H1 (cell line): Measurements from ENCODE around the gene ACTR8. TPM values are rescaled to one million over a fixed set of nuclear protein-coding genes. Genes with fewer than 3 reads are reported as not detected.

ENCODE experiments used
- CTCF ChIA-PET: fragments of 300-600 bp; sonication (Branson Sonifier 250); formaldehyde crosslinking; loops from one replicate; lab custom pipeline; 2021; ENCODE audit not compliant: partially characterized antibody; lab: Charles Lee
- POLR2A ChIA-PET: fragments of 300-600 bp; sonication (Branson Sonifier 250); formaldehyde crosslinking; loops from one replicate; lab custom pipeline; 2021; ENCODE audit warnings: inconsistent platforms; ENCODE audit not compliant: partially characterized antibody; lab: Charles Lee
- DNase-seq, 2 experiments: peaks; one replicate each; pipeline versions ENCODE4 v3.0.0 to v3.0.0-alpha.2; 2010 to 2022; ENCODE audit warnings: low spot score in 2 of 2, low read depth in 1 of 2, mixed read lengths in 1 of 2
- FAIRE-seq: peaks from 2 replicates; lab custom pipeline; 2011; peaks lifted over from hg19 to GRCh38; lab: Jason Lieb, UNC
- H2AFZ ChIP-seq: 2 replicates; pipeline ENCODE4 v1.8.1; 2012; ENCODE audit warnings: low read length, inconsistent platforms
- H2AK5ac ChIP-seq: 2 replicates; pipeline ENCODE4 v1.6.1; 2013; ENCODE audit warnings: low read depth, low read length
- H2BK120ac ChIP-seq: replicated peaks from 2 replicates; pipeline ENCODE3; 2013; ENCODE audit warnings: low read depth, low read length, inconsistent platforms
- H2BK12ac ChIP-seq: 2 replicates; pipeline ENCODE4 v1.6.1; 2013; ENCODE audit warnings: low read depth, low read length
- H2BK15ac ChIP-seq: 2 replicates; pipeline ENCODE4 v1.6.1; 2013; ENCODE audit warnings: low read length
- H2BK20ac ChIP-seq: 2 replicates; pipeline ENCODE4 v1.6.1; 2013; ENCODE audit warnings: low read length
- H2BK5ac ChIP-seq: 2 replicates; pipeline ENCODE4 v1.6.1; 2013; ENCODE audit warnings: low read depth, low read length
- H3K14ac ChIP-seq: 2 replicates; pipeline ENCODE4 v1.6.1; 2013; ENCODE audit warnings: inconsistent platforms; ENCODE audit not compliant: insufficient read length
- H3K18ac ChIP-seq: 2 replicates; pipeline ENCODE4 v1.6.1; 2013; ENCODE audit warnings: low read length; ENCODE audit errors: extremely low read depth
- H3K23ac ChIP-seq: 2 replicates; pipeline ENCODE4 v1.6.1; 2013; ENCODE audit warnings: inconsistent platforms; ENCODE audit not compliant: insufficient read length
- H3K23me2 ChIP-seq: 2 replicates; pipeline ENCODE4 v1.6.1; 2013; ENCODE audit warnings: low read depth, low read length
- H3K27ac ChIP-seq: 2 replicates; pipeline ENCODE4 v1.6.1; 2011; ENCODE audit warnings: low read depth, low read length, inconsistent platforms
- H3K27me3 ChIP-seq, 4 experiments: replicated peaks in 1 of 4; 1 replicate in 1 of 4; 2 replicates in 3 of 4; pipeline versions ENCODE4 v1.6.1 to v1.8.1; 2011 to 2013; ENCODE audit warnings: low read length in 3 of 4, mild to moderate bottlenecking in 3 of 4, inconsistent platforms in 2 of 4, mixed read lengths in 2 of 4, moderate library complexity in 1 of 4; ENCODE audit not compliant: control insufficient read depth in 3 of 4, insufficient read depth in 3 of 4; ENCODE audit errors: extremely low read depth in 1 of 4
- H3K36me3 ChIP-seq, 4 experiments: 2 replicates each; pipeline versions ENCODE4 v1.6.1 to v1.8.1; 2011 to 2013; ENCODE audit warnings: mild to moderate bottlenecking in 4 of 4, low read length in 3 of 4, moderate library complexity in 2 of 4, control low read depth in 1 of 4, inconsistent platforms in 1 of 4; ENCODE audit not compliant: insufficient read depth in 4 of 4, control insufficient read depth in 2 of 4
- H3K4ac ChIP-seq: replicated peaks from 2 replicates; pipeline ENCODE3; 2013; ENCODE audit warnings: low read length, low read depth, mixed read lengths, inconsistent platforms; ENCODE audit not compliant: insufficient read length
- H3K4me1 ChIP-seq, 4 experiments: replicated peaks in 1 of 4; 1 replicate in 1 of 4; 2 replicates in 3 of 4; pipeline versions ENCODE4 v1.6.1 to v1.8.1; 2011 to 2013; ENCODE audit warnings: low read length in 3 of 4, inconsistent platforms in 2 of 4, mixed read lengths in 1 of 4; ENCODE audit not compliant: insufficient read depth in 4 of 4, control insufficient read depth in 3 of 4
- H3K4me2 ChIP-seq, 2 experiments: 2 replicates each; pipeline versions ENCODE4 v1.6.1 to v1.8.1; 2011 to 2013; ENCODE audit warnings: low read depth in 2 of 2, low read length in 2 of 2, control low read depth in 1 of 2, inconsistent platforms in 1 of 2, mild to moderate bottlenecking in 1 of 2; ENCODE audit not compliant: insufficient read depth in 1 of 2
- H3K4me3 ChIP-seq, 4 experiments: fragments of 200-600, 300-600 bp in 1 of 4; sonication (generic), shearing (Covaris generic), sonication (Bioruptor Twin) in 1 of 4; 2 replicates each; pipeline versions ENCODE4 v1.5.1 to v1.8.1; 2011 to 2016; ENCODE audit warnings: low read length in 4 of 4, low read depth in 3 of 4, control low read depth in 2 of 4, inconsistent platforms in 2 of 4, mild to moderate bottlenecking in 2 of 4, mixed read lengths in 1 of 4, moderate library complexity in 1 of 4; ENCODE audit not compliant: insufficient read depth in 2 of 4; ENCODE audit errors: extremely low read depth in 1 of 4
- H3K56ac ChIP-seq: replicated peaks from 2 replicates; pipeline ENCODE3; 2013; ENCODE audit warnings: low read depth, mild to moderate bottlenecking, mixed read lengths, low read length, inconsistent platforms; ENCODE audit not compliant: insufficient read length
- H3K79me1 ChIP-seq: 2 replicates; pipeline ENCODE4 v1.6.1; 2013; ENCODE audit warnings: low read depth, low read length, control low read depth
- H3K79me2 ChIP-seq, 2 experiments: 2 replicates each; pipeline versions ENCODE4 v1.6.1 to v1.8.1; 2012 to 2013; ENCODE audit warnings: low read length in 2 of 2, mild to moderate bottlenecking in 2 of 2, inconsistent platforms in 1 of 2; ENCODE audit not compliant: insufficient read depth in 2 of 2, control insufficient read depth in 1 of 2
- H3K9ac ChIP-seq, 4 experiments: replicated peaks in 1 of 4; 1 replicate in 1 of 4; 2 replicates in 3 of 4; pipeline versions ENCODE4 v1.6.1 to v1.8.1; 2011 to 2013; ENCODE audit warnings: low read depth in 3 of 4, low read length in 3 of 4, control low read depth in 2 of 4, mild to moderate bottlenecking in 2 of 4, moderate library complexity in 2 of 4, inconsistent platforms in 1 of 4; ENCODE audit errors: extremely low read depth in 1 of 4
- H3K9me3 ChIP-seq, 2 experiments: 2 replicates each; pipeline versions ENCODE4 v1.6.1 to v1.8.1; 2012 to 2013; ENCODE audit warnings: mild to moderate bottlenecking in 2 of 2, moderate library complexity in 2 of 2, control low read depth in 1 of 2, inconsistent platforms in 1 of 2, low read depth in 1 of 2, low read length in 1 of 2, mixed read lengths in 1 of 2; ENCODE audit not compliant: insufficient read depth in 2 of 2
- H4K20me1 ChIP-seq, 2 experiments: replicated peaks in 1 of 2; 2 replicates each; pipeline versions ENCODE3 to v1.8.1; 2011 to 2013; ENCODE audit warnings: inconsistent platforms in 2 of 2, low read length in 2 of 2, mild to moderate bottlenecking in 1 of 2; ENCODE audit not compliant: insufficient read depth in 2 of 2, control insufficient read depth in 1 of 2
- H4K5ac ChIP-seq: 2 replicates; pipeline ENCODE4 v1.6.1; 2013; ENCODE audit warnings: low read length, low read depth, mixed read lengths, inconsistent platforms; ENCODE audit not compliant: insufficient read length
- H4K8ac ChIP-seq: 2 replicates; pipeline ENCODE4 v1.8.0; 2013; ENCODE audit warnings: mild to moderate bottlenecking, moderate library complexity, low read length, inconsistent platforms; ENCODE audit not compliant: insufficient read depth; ENCODE audit errors: extremely low read depth
- H4K91ac ChIP-seq: replicated peaks from 2 replicates; pipeline ENCODE3; 2013; ENCODE audit warnings: low read length, mixed read lengths, inconsistent platforms; ENCODE audit not compliant: insufficient read length
- CTCF ChIP-seq, 3 experiments: IDR thresholded peaks; 1 replicate in 2 of 3; 2 replicates in 1 of 3; pipeline versions ENCODE4 v1.5.1 to v1.6.1; 2011; ENCODE audit warnings: low read length in 3 of 3, mild to moderate bottlenecking in 3 of 3, inconsistent platforms in 2 of 3, low read depth in 1 of 3, moderate library complexity in 1 of 3; ENCODE audit not compliant: insufficient read depth in 1 of 3; ENCODE audit errors: control extremely low read depth in 1 of 3
- EP300 ChIP-seq, 2 experiments: IDR thresholded peaks; 1 replicate in 1 of 2; 2 replicates in 1 of 2; pipeline ENCODE4 v1.6.1; 2011 to 2012; ENCODE audit warnings: low read depth in 2 of 2, low read length in 2 of 2, mild to moderate bottlenecking in 2 of 2, borderline replicate concordance in 1 of 2, inconsistent platforms in 1 of 2, moderate library complexity in 1 of 2
- GTF2F1 ChIP-seq: IDR thresholded peaks from 2 replicates; pipeline ENCODE4 v1.6.1; 2012; ENCODE audit warnings: low read depth, low read length, improper control_type of control experiment, borderline replicate concordance
- KDM1A ChIP-seq: fragments of 200-600, 300-600 bp; sonication (generic); IDR thresholded peaks from 2 replicates; pipeline ENCODE4 v1.7.1; 2016; ENCODE audit warnings: mild to moderate bottlenecking, low read length, borderline replicate concordance
- KDM4A ChIP-seq: IDR thresholded peaks from one replicate; pipeline ENCODE4 v1.7.1; 2012; ENCODE audit warnings: low read depth, mild to moderate bottlenecking, moderate library complexity, low read length, inconsistent platforms; ENCODE audit not compliant: severe bottlenecking
- POU5F1 ChIP-seq: IDR thresholded peaks from 2 replicates; pipeline ENCODE4 v1.6.1; 2011; ENCODE audit warnings: low read depth, mild to moderate bottlenecking, low read length, moderate library complexity
- TEAD4 ChIP-seq: IDR thresholded peaks from 2 replicates; pipeline ENCODE4 v1.6.1; 2012; ENCODE audit warnings: low read depth, low read length, inconsistent platforms, mixed read lengths
- ZNF274 ChIP-seq: IDR thresholded peaks from 2 replicates; pipeline ENCODE4 v1.7.0; 2012; ENCODE audit warnings: low read length, borderline replicate concordance; ENCODE audit errors: extremely low read depth
- WGBS, 2 experiments: shearing (Covaris generic) in 1 of 2; methylation state at CpG; one replicate each; pipeline versions ENCODE4 v1.1.6 to v1.1.7; 2013 to 2015; ENCODE audit warnings: low lambda C conversion rate in 2 of 2, mixed read lengths in 2 of 2, inconsistent platforms in 1 of 2, low coverage in 1 of 2, missing lambda C conversion rate in 1 of 2; ENCODE audit not compliant: insufficient replicate concordance in 2 of 2, insufficient coverage in 1 of 2, insufficient read length in 1 of 2; ENCODE audit errors: extremely low coverage in 1 of 2, missing lambda C conversion rate in 1 of 2; 5-methylcytosine and 5-hydroxymethylcytosine counted together
- polyA plus RNA-seq, 7 experiments: library from polyadenylated mRNA; depleted of rRNA in 3 of 7; stranded (reverse) in 5 of 7; unstranded in 2 of 7; fragments of >200 nt in 5 of 7; fragments of 200-250 nt in 2 of 7; gene quantifications; 1 replicate in 5 of 7; 2 replicates in 1 of 7; 4 replicates in 1 of 7; pipeline versions ENCODE4 v1.2.1 to v1.2.3, GENCODE V29; 2011 to 2013; ENCODE audit warnings: missing spikeins in 2 of 7, mixed read lengths in 2 of 7
- total RNA-seq: library from RNA; stranded (reverse); fragmentation: NEBNext Ultra II Directional; extraction: Animal tissue kit (Norgen Biotek cat#: 25700); gene quantifications from 2 replicates; pipeline ENCODE4 v1.2.1, GENCODE V29; 2021
- TF ChIP-seq, protein P1 (sequence below): IDR thresholded peaks from 2 replicates; pipeline ENCODE4 v1.6.1; 2011; ENCODE audit warnings: low read length, improper control_type of control experiment

ACTR8 gene
- total and polyA plus RNA-seq, 2 of the 8 experiments (the other 6 are each of a cell fraction or from before 2014, with no cell fraction given), result 8.3 to 26.9 TPM

- Histone ChIP-seq H3K23me2 (peaks cover 5% of the 10 kb centered on the region; the same call in 1 of the 2 replicates), H3K23ac (no peak overlapping the region), H2BK15ac (no peak overlapping the region), H3K4ac (peak overlapping the region; percentile 44), H4K91ac (no peak overlapping the region), H3K9ac (no peak overlapping the region), H3K4me3 (no peak overlapping the region), H3K79me1 (peaks cover 7% of the 10 kb centered on the region), H2BK5ac (no peak overlapping the region), H4K5ac (no peak overlapping the region), H2BK120ac (peak overlapping the region; percentile 28), H3K4me1 (peaks cover 14 to 30% (median 21%) of the 10 kb centered on the region in 4 experiments), H3K14ac (no peak overlapping the region), H3K36me3 (peaks cover 0 to 6% (median 0%) of the 10 kb centered on the region in 4 experiments; a peak in 1 of 8 replicates), H3K56ac (no peak overlapping the region), H2BK20ac (no peak overlapping the region), H2AFZ (no peak overlapping the region), H4K8ac (no peak overlapping the region; the same call in 1 of the 2 replicates), H3K27ac (no peak overlapping the region), H2AK5ac (no peak overlapping the region), H3K18ac (no peak overlapping the region), H3K9me3 (no peaks in the 10 kb centered on the region), H3K27me3 (no peaks in the 10 kb centered on the region), H4K20me1 (peaks cover 0 to 2% of the 10 kb centered on the region in 2 experiments), H3K4me2 (no peak overlapping the region), H3K79me2 (0 out of 4 replicates have a peak, but pooled peaks cover 0 to 3% of the 10 kb centered on the region in 2 experiments), H2BK12ac (no peak overlapping the region)
- FAIRE-seq, result no peak
- ChIA-PET CTCF (interaction anchor here (0.6 to 1.5 kb wide), 2 partner anchors 9 to 494 kb away, joined by 3 to 5 read pairs; partner anchors contain the start of gene DCP1A), POLR2A (interaction anchor here (1.2 kb wide), 1 partner anchor 15 kb away, joined by 3 read pairs; no protein-coding TSS in a partner anchor)
- no peak for DNase-seq
- 88% methylated on average over 5 of the region's 5 CpGs; no CpG with 5 or more reads in 1 of the 2 experiments for WGBS, 2 experiments
- TF ChIP-seq ZNF274, result no peak
- TF ChIP-seq KDM1A, result no peak
- no peak for TF ChIP-seq EP300 (IDR thresholded peaks at IDR 0.05; ENCODE audit: borderline replicate concordance in 1 of 2, low read depth in 2 of 2, low read length in 2 of 2)
- TF ChIP-seq GTF2F1, result no peak
- no peak for TF ChIP-seq POU5F1
- TF ChIP-seq, protein P1, sequence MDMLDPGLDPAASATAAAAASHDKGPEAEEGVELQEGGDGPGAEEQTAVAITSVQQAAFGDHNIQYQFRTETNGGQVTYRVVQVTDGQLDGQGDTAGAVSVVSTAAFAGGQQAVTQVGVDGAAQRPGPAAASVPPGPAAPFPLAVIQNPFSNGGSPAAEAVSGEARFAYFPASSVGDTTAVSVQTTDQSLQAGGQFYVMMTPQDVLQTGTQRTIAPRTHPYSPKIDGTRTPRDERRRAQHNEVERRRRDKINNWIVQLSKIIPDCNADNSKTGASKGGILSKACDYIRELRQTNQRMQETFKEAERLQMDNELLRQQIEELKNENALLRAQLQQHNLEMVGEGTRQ, result no peak
- TF ChIP-seq CTCF (IDR thresholded peaks at IDR 0.05; ENCODE audit: control extremely low read depth in 1 of 3, insufficient read depth in 1 of 3, low read depth in 1 of 3, low read length in 3 of 3), result peak in 2 of 3 experiments; percentile 7 to 13; a peak in 2 of 4 replicates
- TF ChIP-seq TEAD4, result no peak
- TF ChIP-seq KDM4A, result no peak
Measured at GRCh38 chr3:53841296-53841695, 40.7 kb downstream of the ACTR8 start.
